ENCODE measurements around the gene CDC14C. TPM values are rescaled to one million over a fixed set of nuclear protein-coding genes. Genes with fewer than 3 reads are reported as not detected.
"Not testable (repeated sequence)": the region's sequence is repeated elsewhere in the genome, so short reads cannot be mapped to it uniquely, and the experiment has no call there.

CDC14C gene
- total and polyA plus RNA-seq, 2 experiments from 2014 or later: 0.17 TPM; not detected in 1

GRCh38 chr7:48905686-48906085 is 18.7 kb upstream of the CDC14C start:
- H3K9me3 Mint-ChIP-seq: peaks cover 12% of the 10 kb centered on the region
- not testable (repeated sequence) for ATAC-seq; H3F3A ChIP-seq (replicated peaks; ENCODE audit: low read depth); H3K36me3 ChIP-seq (ENCODE audit: insufficient read depth); H3K27ac Mint-ChIP-seq; DNase-seq (ENCODE audit: low spot score); H3K4me1 Mint-ChIP-seq; H2AFZ ChIP-seq; H4K20me1 ChIP-seq (replicated peaks; ENCODE audit: insufficient read depth); H3K36me3 Mint-ChIP-seq (ENCODE audit: low read depth); H3K79me2 ChIP-seq (replicated peaks; ENCODE audit: insufficient read depth); H3K4me1 ChIP-seq (ENCODE audit: insufficient read depth); H3K4me3 ChIP-seq; H3K4me3 Mint-ChIP-seq; H3K27ac ChIP-seq (ENCODE audit: low read depth); H3K27me3 ChIP-seq (ENCODE audit: insufficient read depth); H3K27me3 Mint-ChIP-seq (ENCODE audit: insufficient read depth, low read depth, poor library complexity); H3K4me2 ChIP-seq
- peaks cover 12% of the 10 kb centered on the region for H3K9me2 ChIP-seq (ENCODE audit: insufficient read depth)

DNA sequence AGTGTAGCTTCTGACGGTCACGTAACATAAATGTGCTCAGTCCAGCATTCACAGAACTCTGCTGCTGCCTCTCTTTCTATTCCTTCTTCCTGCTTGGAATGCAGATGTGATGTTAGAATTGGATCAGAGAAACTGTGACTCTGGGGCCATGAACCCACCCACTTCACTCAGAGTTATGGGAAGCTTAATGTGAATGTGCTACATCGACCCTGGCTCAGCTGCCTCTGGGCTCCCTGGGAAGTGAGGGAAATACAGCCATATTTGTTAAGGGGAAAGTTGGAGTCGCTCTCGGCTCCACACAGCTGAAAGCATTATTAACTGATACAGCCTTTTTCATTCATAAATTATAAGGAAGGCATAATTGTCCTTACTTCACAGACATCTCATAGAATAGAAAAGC is 14.5 kb upstream of the CDC14C start:
- not testable (repeated sequence) for H3K4me1 ChIP-seq (ENCODE audit: insufficient read depth); H3K36me3 ChIP-seq (ENCODE audit: insufficient read depth); H3K79me2 ChIP-seq (replicated peaks; ENCODE audit: insufficient read depth); H3K4me1 Mint-ChIP-seq; H3K27me3 Mint-ChIP-seq (ENCODE audit: insufficient read depth, low read depth, poor library complexity); H4K20me1 ChIP-seq (replicated peaks; ENCODE audit: insufficient read depth); H3K27me3 ChIP-seq (ENCODE audit: insufficient read depth); ATAC-seq; H3K4me3 Mint-ChIP-seq; H3F3A ChIP-seq (replicated peaks; ENCODE audit: low read depth); H3K27ac ChIP-seq (ENCODE audit: low read depth); H2AFZ ChIP-seq; H3K4me2 ChIP-seq; H3K9me2 ChIP-seq (ENCODE audit: insufficient read depth); H3K4me3 ChIP-seq; DNase-seq (ENCODE audit: low spot score); H3K27ac Mint-ChIP-seq
- peaks cover 32% of the 10 kb centered on the region for H3K9me3 Mint-ChIP-seq
- H3K36me3 Mint-ChIP-seq (ENCODE audit: low read depth): peaks cover 16% of the 10 kb centered on the region

DNA sequence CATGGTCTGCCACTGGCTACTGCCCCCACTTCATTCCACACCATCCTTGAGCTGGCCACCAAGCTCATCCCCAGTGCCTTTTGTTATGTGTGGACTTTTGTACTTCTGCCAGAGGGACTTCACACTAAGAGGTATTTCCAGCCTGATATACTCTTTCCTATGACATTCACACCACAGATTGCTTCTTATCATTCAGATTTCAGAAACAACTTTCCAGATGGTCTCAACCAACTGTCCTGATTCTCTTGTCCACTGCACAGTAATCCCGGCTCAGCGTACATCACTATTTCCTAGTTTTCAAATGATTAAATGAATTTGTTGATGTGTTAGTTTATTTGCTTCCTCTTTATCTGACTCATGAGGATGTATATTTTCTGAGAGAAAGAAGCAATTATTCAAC is 7.1 kb downstream of the CDC14C start:
- Histone ChIP-seq H3K4me2 (no peak overlapping the region), H3F3A (replicated peaks; ENCODE audit: low read depth) (no peaks in the 10 kb centered on the region), H3K9me2 (ENCODE audit: insufficient read depth) (no peaks in the 10 kb centered on the region), H3K36me3 (ENCODE audit: insufficient read depth) (no peaks in the 10 kb centered on the region), H2AFZ (no peak overlapping the region), H4K20me1 (replicated peaks; ENCODE audit: insufficient read depth) (no peaks in the 10 kb centered on the region), H3K27ac (ENCODE audit: low read depth) (no peak overlapping the region), H3K27me3 (ENCODE audit: insufficient read depth) (no peaks in the 10 kb centered on the region), H3K4me1 (ENCODE audit: insufficient read depth) (no peaks in the 10 kb centered on the region), H3K4me3 (no peak overlapping the region), H3K79me2 (replicated peaks; ENCODE audit: insufficient read depth) (no peaks in the 10 kb centered on the region)
- DNase-seq (ENCODE audit: low spot score) (no peak), ATAC-seq (no peak)
- Mint-ChIP-seq H3K36me3 (ENCODE audit: low read depth) (no peaks in the 10 kb centered on the region; the same call in 2 of the 3 replicates), H3K27me3 (ENCODE audit: insufficient read depth, low read depth, poor library complexity) (no peaks in the 10 kb centered on the region), H3K27ac (no peak overlapping the region), H3K9me3 (0 out of 3 replicates have a peak, but pooled peaks cover 6% of the 10 kb centered on the region), H3K4me3 (no peak overlapping the region), H3K4me1 (no peaks in the 10 kb centered on the region)
- TF ChIP-seq ZNF114 (CRISPR knock-in tag; IDR thresholded peaks at IDR 0.05) (no peak), POLR2AphosphoS5 (IDR thresholded peaks at IDR 0.05; ENCODE audit: low read depth) (no peak), NANOG (IDR thresholded peaks at IDR 0.05; ENCODE audit: borderline replicate concordance) (no peak), ZNF331 (CRISPR knock-in tag; IDR thresholded peaks at IDR 0.05; ENCODE audit: low read depth) (no peak), STAT1 (IDR thresholded peaks at IDR 0.05; ENCODE audit: unreplicated experiment) (no peak)
- TF ChIP-seq, protein P1, sequence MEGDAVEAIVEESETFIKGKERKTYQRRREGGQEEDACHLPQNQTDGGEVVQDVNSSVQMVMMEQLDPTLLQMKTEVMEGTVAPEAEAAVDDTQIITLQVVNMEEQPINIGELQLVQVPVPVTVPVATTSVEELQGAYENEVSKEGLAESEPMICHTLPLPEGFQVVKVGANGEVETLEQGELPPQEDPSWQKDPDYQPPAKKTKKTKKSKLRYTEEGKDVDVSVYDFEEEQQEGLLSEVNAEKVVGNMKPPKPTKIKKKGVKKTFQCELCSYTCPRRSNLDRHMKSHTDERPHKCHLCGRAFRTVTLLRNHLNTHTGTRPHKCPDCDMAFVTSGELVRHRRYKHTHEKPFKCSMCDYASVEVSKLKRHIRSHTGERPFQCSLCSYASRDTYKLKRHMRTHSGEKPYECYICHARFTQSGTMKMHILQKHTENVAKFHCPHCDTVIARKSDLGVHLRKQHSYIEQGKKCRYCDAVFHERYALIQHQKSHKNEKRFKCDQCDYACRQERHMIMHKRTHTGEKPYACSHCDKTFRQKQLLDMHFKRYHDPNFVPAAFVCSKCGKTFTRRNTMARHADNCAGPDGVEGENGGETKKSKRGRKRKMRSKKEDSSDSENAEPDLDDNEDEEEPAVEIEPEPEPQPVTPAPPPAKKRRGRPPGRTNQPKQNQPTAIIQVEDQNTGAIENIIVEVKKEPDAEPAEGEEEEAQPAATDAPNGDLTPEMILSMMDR (conservative IDR thresholded peaks at IDR 0.05; ENCODE audit: low read depth in 2 of 2): no peak
- TF ChIP-seq, protein P2, sequence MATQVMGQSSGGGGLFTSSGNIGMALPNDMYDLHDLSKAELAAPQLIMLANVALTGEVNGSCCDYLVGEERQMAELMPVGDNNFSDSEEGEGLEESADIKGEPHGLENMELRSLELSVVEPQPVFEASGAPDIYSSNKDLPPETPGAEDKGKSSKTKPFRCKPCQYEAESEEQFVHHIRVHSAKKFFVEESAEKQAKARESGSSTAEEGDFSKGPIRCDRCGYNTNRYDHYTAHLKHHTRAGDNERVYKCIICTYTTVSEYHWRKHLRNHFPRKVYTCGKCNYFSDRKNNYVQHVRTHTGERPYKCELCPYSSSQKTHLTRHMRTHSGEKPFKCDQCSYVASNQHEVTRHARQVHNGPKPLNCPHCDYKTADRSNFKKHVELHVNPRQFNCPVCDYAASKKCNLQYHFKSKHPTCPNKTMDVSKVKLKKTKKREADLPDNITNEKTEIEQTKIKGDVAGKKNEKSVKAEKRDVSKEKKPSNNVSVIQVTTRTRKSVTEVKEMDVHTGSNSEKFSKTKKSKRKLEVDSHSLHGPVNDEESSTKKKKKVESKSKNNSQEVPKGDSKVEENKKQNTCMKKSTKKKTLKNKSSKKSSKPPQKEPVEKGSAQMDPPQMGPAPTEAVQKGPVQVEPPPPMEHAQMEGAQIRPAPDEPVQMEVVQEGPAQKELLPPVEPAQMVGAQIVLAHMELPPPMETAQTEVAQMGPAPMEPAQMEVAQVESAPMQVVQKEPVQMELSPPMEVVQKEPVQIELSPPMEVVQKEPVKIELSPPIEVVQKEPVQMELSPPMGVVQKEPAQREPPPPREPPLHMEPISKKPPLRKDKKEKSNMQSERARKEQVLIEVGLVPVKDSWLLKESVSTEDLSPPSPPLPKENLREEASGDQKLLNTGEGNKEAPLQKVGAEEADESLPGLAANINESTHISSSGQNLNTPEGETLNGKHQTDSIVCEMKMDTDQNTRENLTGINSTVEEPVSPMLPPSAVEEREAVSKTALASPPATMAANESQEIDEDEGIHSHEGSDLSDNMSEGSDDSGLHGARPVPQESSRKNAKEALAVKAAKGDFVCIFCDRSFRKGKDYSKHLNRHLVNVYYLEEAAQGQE (IDR thresholded peaks at IDR 0.05; ENCODE audit: unreplicated experiment): no peak
- TF ChIP-seq, protein P3, sequence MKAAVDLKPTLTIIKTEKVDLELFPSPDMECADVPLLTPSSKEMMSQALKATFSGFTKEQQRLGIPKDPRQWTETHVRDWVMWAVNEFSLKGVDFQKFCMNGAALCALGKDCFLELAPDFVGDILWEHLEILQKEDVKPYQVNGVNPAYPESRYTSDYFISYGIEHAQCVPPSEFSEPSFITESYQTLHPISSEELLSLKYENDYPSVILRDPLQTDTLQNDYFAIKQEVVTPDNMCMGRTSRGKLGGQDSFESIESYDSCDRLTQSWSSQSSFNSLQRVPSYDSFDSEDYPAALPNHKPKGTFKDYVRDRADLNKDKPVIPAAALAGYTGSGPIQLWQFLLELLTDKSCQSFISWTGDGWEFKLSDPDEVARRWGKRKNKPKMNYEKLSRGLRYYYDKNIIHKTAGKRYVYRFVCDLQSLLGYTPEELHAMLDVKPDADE (IDR thresholded peaks at IDR 0.05): no peak
